ENCODE data around the gene GCLM.

- no peak for TF ChIP-seq CTCF (IDR thresholded peaks at IDR 0.05)
- TF ChIP-seq POLR2A (IDR thresholded peaks at IDR 0.05) = no peak
These were observed 69.9 kb downstream of the GCLM start for GRCh38 chr1:93839307-93839706.

All from adrenal gland (tissue), 5 donors.